HepG2 (cell line): ENCODE measurements around the gene RAB39A. TPM values are rescaled to one million over a fixed set of nuclear protein-coding genes. Genes with fewer than 3 reads are reported as not detected.
"Not testable (repeated sequence)": the region's sequence is repeated elsewhere in the genome, so short reads cannot be mapped to it uniquely, and the experiment has no call there.

ENCODE experiments used
- ATAC-seq: fragments of 200-7000 bp; cut with Tn5 transposase; 3 replicates; pipeline ENCODE4 v1.9.1; 2020; ENCODE audit warnings: mild to moderate bottlenecking, moderate library complexity
- BruUV-seq: library from RNA; stranded (reverse); fragments of 400-500 nt; replicated peaks from 2 replicates; lab custom pipeline; 2021; lab: Mats Ljungman, UMichigan
- CTCF ChIA-PET: fragments of 300-600 bp; formaldehyde crosslinking; extraction: SDS; loops from one replicate; lab custom pipeline; 2021; ENCODE audit warnings: low total read pairs, inconsistent platforms, low intra/inter-chr PET ratio; lab: Yijun Ruan, JAX
- POLR2A ChIA-PET: fragments of 350-600 bp; sonication (Branson Sonifier 250); formaldehyde crosslinking; loops from one replicate; lab custom pipeline; 2020; ENCODE audit warnings: antibody characterized with exemption, inconsistent platforms; lab: Yijun Ruan, JAX
- DNase-seq: peaks from one replicate; pipeline ENCODE4 v3.0.0-alpha.2; 2015; ENCODE audit warnings: low spot score
- FAIRE-seq: peaks from 3 replicates; lab custom pipeline; 2011; peaks lifted over from hg19 to GRCh38; lab: Jason Lieb, UNC
- H2AFZ ChIP-seq: one replicate; pipeline ENCODE4 v1.6.1; 2011; ENCODE audit warnings: low read length, inconsistent platforms
- H3K27ac ChIP-seq: fragments of 300-600 bp; 3 replicates; pipeline ENCODE4 v1.8.0; 2011; ENCODE audit warnings: mixed run types, mild to moderate bottlenecking, mixed read lengths, low read length, inconsistent platforms; ENCODE audit not compliant: insufficient read depth; ENCODE audit errors: extremely low read length
- H3K27me3 ChIP-seq, 2 experiments: fragments of 200-600 bp in 1 of 2; 2 replicates in 1 of 2; 3 replicates in 1 of 2; pipeline versions ENCODE4 v1.6.0 to v1.8.0; 2011; ENCODE audit warnings: low read length in 2 of 2, mild to moderate bottlenecking in 2 of 2, moderate library complexity in 2 of 2, inconsistent platforms in 1 of 2; ENCODE audit not compliant: insufficient read depth in 2 of 2, control insufficient read depth in 1 of 2
- H3K36me3 ChIP-seq, 2 experiments: fragments of 200-600 bp in 1 of 2; replicated peaks in 1 of 2; 2 replicates in 1 of 2; 3 replicates in 1 of 2; pipeline versions ENCODE4 v1.5.1 to v1.8.0; 2011; ENCODE audit warnings: low read length in 2 of 2, inconsistent platforms in 1 of 2; ENCODE audit not compliant: insufficient read depth in 2 of 2, control insufficient read depth in 1 of 2
- H3K4me1 ChIP-seq: 2 replicates; pipeline ENCODE4 v1.5.1; 2012; ENCODE audit warnings: low read length, inconsistent platforms; ENCODE audit not compliant: insufficient read depth
- H3K4me2 ChIP-seq: 2 replicates; pipeline ENCODE4 v1.6.0; 2011; ENCODE audit warnings: low read depth, low read length, inconsistent platforms
- H3K4me3 ChIP-seq, 3 experiments: fragments of 200-600 bp in 1 of 3; sonication (generic), shearing (Covaris generic) in 1 of 3; replicated peaks in 1 of 3; 2 replicates each; pipeline ENCODE4 v1.5.1; 2011 to 2016; ENCODE audit warnings: low read length in 3 of 3, inconsistent platforms in 2 of 3, low read depth in 2 of 3, mild to moderate bottlenecking in 2 of 3, control low read depth in 1 of 3, mixed read lengths in 1 of 3; ENCODE audit not compliant: insufficient read depth in 1 of 3
- H3K79me2 ChIP-seq: one replicate; pipeline ENCODE4 v1.6.1; 2011; ENCODE audit warnings: low read length, inconsistent platforms; ENCODE audit not compliant: insufficient read depth
- H3K9ac ChIP-seq: 2 replicates; pipeline ENCODE4 v1.6.0; 2011; ENCODE audit warnings: mild to moderate bottlenecking, low read depth, low read length, inconsistent platforms; ENCODE audit not compliant: insufficient read depth
- H3K9me3 ChIP-seq: 2 replicates; pipeline ENCODE4 v1.5.1; 2012; ENCODE audit warnings: mild to moderate bottlenecking, low read length
- H4K20me1 ChIP-seq: 2 replicates; pipeline ENCODE4 v1.6.0; 2011; ENCODE audit warnings: inconsistent platforms, mild to moderate bottlenecking, low read length, moderate library complexity; ENCODE audit not compliant: insufficient read depth
- GLI4 ChIP-seq: sonication (generic); formaldehyde crosslinking; IDR thresholded peaks from 2 replicates; pipeline ENCODE4 v1.5.1; 2020; ENCODE audit warnings: missing genetic modification reagents, mild to moderate bottlenecking, moderate library complexity, borderline replicate concordance
- MAFK ChIP-seq, 2 experiments: IDR thresholded peaks in 1 of 2; conservative IDR thresholded peaks in 1 of 2; 2 replicates each; pipeline ENCODE4 v1.6.1; 2011; ENCODE audit warnings: improper control_type of control experiment in 2 of 2, low read length in 2 of 2
- RORA ChIP-seq: sonication (generic); formaldehyde crosslinking; IDR thresholded peaks from 2 replicates; pipeline ENCODE4 v1.5.0; 2020; ENCODE audit warnings: mild to moderate bottlenecking, missing genetic modification reagents, moderate library complexity
- SATB2 ChIP-seq: sonication (generic); formaldehyde crosslinking; IDR thresholded peaks from 2 replicates; pipeline ENCODE4 v1.5.0; 2020; ENCODE audit warnings: missing genetic modification reagents
- ZBTB21 ChIP-seq: sonication (generic); formaldehyde crosslinking; IDR thresholded peaks from 2 replicates; pipeline ENCODE4 v1.4.0; 2020; ENCODE audit warnings: missing genetic modification reagents
- WGBS: methylation state at CpG from one replicate; pipeline ENCODE4 v1.1.6; 2017; ENCODE audit warnings: low lambda C conversion rate; 5-methylcytosine and 5-hydroxymethylcytosine counted together
- in situ Hi-C: cut with HindIII; loops from 2 replicates; pipeline ENCODE4 v1.10.0; 2017; ENCODE audit warnings: low pct_unique_long_range_greater_than_20kb; ENCODE audit not compliant: extremely low pct_ligation_motif_present
- intact Hi-C: fragments of 100-400 bp; cut with micrococcal nuclease; formaldehyde crosslinking; loops from one replicate; pipeline ENCODE4 v1.10.0; 2022; ENCODE audit not compliant: unreplicated experiment
- polyA plus RNA-seq, 8 experiments: library from polyadenylated mRNA; depleted of rRNA in 3 of 8; stranded (reverse) in 7 of 8; unstranded in 1 of 8; fragments of >200 nt; fragmentation: Illumina TruSeq in 4 of 8; extraction: Trizol in 4 of 8; gene quantifications; 2 replicates each; pipeline versions ENCODE4 v1.2.1 to v1.2.3, GENCODE V29; 2011 to 2016; ENCODE audit warnings: low read depth in 4 of 8, missing spikeins in 1 of 8, mixed read lengths in 1 of 8; ENCODE audit not compliant: insufficient read depth in 1 of 8
- total RNA-seq, 5 experiments: library from RNA; depleted of rRNA; stranded (reverse); fragments of >200 nt; fragmentation: Illumina TruSeq; extraction: Trizol; gene quantifications; 2 replicates each; pipeline ENCODE4 v1.2.3, GENCODE V29; 2016; ENCODE audit warnings: low read depth in 1 of 5

Gene RAB39A
- total and polyA plus RNA-seq, 2 of the 13 experiments (the other 11 are each of a cell fraction or from before 2014, with no cell fraction given), result not detected

DNA sequence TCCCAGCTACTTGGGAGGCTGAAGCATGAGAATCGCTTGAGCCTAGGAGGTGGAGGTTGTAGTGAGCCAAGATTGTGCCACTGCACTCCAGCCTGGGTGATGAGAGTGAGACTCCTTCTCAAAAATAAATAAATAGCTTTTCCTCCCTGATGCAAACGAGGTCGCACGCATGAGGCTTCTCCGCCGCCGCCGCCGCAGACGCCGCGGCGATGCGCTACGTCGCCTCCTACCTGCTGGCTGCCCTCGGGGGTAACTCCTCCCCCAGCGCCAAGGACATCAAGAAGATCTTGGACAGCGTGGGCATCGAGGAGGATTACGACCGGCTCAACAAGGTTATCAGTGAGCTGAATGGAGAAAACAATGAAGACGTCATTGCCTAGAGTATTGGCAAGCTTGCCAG, 20.0 kb upstream of the RAB39A start:
- ChIA-PET POLR2A (no interaction called here), CTCF (no interaction called here)
- no peak overlapping the region for H3K4me2 ChIP-seq
- H3K27me3 ChIP-seq, result peaks cover 0 to 5% of the 10 kb centered on the region in 2 experiments; a peak in 1 of 5 replicates
- no peak overlapping the region for H3K27ac ChIP-seq
- H4K20me1 ChIP-seq, result no peaks in the 10 kb centered on the region
- no peak for DNase-seq
- no peaks in the 10 kb centered on the region for H3K36me3 ChIP-seq
- no TSS peak for BruUV-seq
- 53% methylated on average over 14 of the region's 23 CpGs for WGBS
- H3K9me3 ChIP-seq, result no peaks in the 10 kb centered on the region
- no peaks in the 10 kb centered on the region for H3K79me2 ChIP-seq
- in situ Hi-C loops, result no loop called here
- no peak overlapping the region for H3K4me3 ChIP-seq
- TF ChIP-seq RORA (no peak), SATB2 (CRISPR knock-in tag) (no peak), MAFK (conservative IDR thresholded peaks at IDR 0.05 in 1 of 2, IDR thresholded peaks at IDR 0.05 in 1 of 2; ENCODE audit: low read length in 2 of 2) (no peak), GLI4 (CRISPR knock-in tag) (no peak), ZBTB21 (CRISPR knock-in tag) (no peak)
- TF ChIP-seq, all 625 proteins: peak for 0
- Histone ChIP-seq H2AFZ (no peak overlapping the region), H3K9ac (no peak overlapping the region), H3K4me1 (no peaks in the 10 kb centered on the region)
- ATAC-seq (no peak), FAIRE-seq (no peak)
- intact Hi-C loops, result no loop called here

DNA sequence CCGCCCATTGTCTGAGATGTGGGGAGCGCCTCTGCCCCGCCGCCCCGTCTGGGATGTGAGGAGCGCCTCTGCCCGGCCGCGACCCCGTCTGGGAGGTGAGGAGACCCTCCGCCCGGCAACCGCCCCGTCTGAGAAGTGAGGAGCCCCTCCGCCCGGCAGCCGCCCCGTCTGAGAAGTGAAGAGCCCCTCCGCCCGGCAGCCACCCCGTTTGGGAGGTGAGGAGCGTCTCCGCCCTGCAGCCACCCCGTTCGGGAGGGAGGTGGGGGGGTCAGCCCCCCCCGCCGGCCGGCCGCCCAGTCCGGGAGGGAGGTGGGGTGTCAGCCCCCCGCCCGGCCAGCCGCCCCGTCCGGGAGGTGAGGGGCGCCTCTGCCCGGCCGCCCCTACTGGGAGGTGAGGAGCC, 15.8 kb upstream of the RAB39A start:
- ATAC-seq, H3K27me3 ChIP-seq, in situ Hi-C loops, H3K79me2 ChIP-seq, DNase-seq, CTCF ChIA-PET, H3K27ac ChIP-seq, H3K9ac ChIP-seq, FAIRE-seq, H3K4me3 ChIP-seq, H3K9me3 ChIP-seq, H3K4me1 ChIP-seq, H4K20me1 ChIP-seq, H3K4me2 ChIP-seq, POLR2A ChIA-PET, H2AFZ ChIP-seq, BruUV-seq, H3K36me3 ChIP-seq: not testable (repeated sequence)
- intact Hi-C loops, result loop anchor here (10.0 kb wide), 1 partner anchor 742 kb away; no protein-coding TSS in a partner anchor
- no CpG with 5 or more reads among the region's 38 CpGs for WGBS
